Esophagus squamous epithelium (tissue), 4 donors: ENCODE data around the gene CSNK1G1.

Experiments used
- CTCF ChIP-seq, 6 experiments: fragments of 450-650 bp in 4 of 6; fragments of 200-600 bp in 2 of 6; sonication (generic) in 2 of 6; IDR thresholded peaks; one replicate each; pipeline ENCODE4 v1.5.1; 2016 to 2019; ENCODE audit warnings: antibody characterized with exemption in 6 of 6, mild to moderate bottlenecking in 4 of 6, moderate library complexity in 4 of 6
- POLR2A ChIP-seq, 4 donors: fragments of 450-650 bp; IDR thresholded peaks; one replicate each; pipeline ENCODE4 v1.6.1; 2017; ENCODE audit warnings: antibody characterized with exemption in 4 of 4, mild to moderate bottlenecking in 4 of 4, moderate library complexity in 3 of 4

- TF ChIP-seq CTCF (IDR thresholded peaks at IDR 0.05), result no peak
- TF ChIP-seq POLR2A (IDR thresholded peaks at IDR 0.05), result no peak
These were observed 230.0 kb downstream of the CSNK1G1 start for GRCh38 chr15:64125978-64126377.
